HG02970 (cell line): ENCODE data around the gene PRTFDC1.

ENCODE experiments used
- ATAC-seq: cut with Tn5 transposase; IDR thresholded peaks from one replicate; pipeline ENCODE4 v1.9.1; 2021; ENCODE audit warnings: mild to moderate bottlenecking, moderate library complexity, moderate number of reproducible peaks; ENCODE audit not compliant: unreplicated experiment, low FRiP score

The PRTFDC1 gene

GRCh38 chr10:24882047-24882698 is 70.2 kb downstream of the PRTFDC1 start:
- no peak for ATAC-seq

- no peak for ATAC-seq
These were observed 72.5 kb downstream of the PRTFDC1 start for GRCh38 chr10:24879861-24880260.

GRCh38 chr10:24874133-24874532 is 78.3 kb downstream of the PRTFDC1 start:
- ATAC-seq, result no peak

- no peak for ATAC-seq
These were observed 79.1 kb downstream of the PRTFDC1 start for GRCh38 chr10:24873281-24873683.

- no peak for ATAC-seq
These were observed 79.6 kb downstream of the PRTFDC1 start for GRCh38 chr10:24872790-24873182.

- ATAC-seq, result no peak
These were observed 80.2 kb downstream of the PRTFDC1 start for GRCh38 chr10:24872049-24872789.

- ATAC-seq, result no peak
These were observed 81.1 kb downstream of the PRTFDC1 start for GRCh38 chr10:24871011-24871935.

GRCh38 chr10:24869354-24870015 is 82.9 kb downstream of the PRTFDC1 start:
- no peak for ATAC-seq

GRCh38 chr10:24866604-24867583 is 85.5 kb downstream of the PRTFDC1 start:
- ATAC-seq, result no peak

GRCh38 chr10:24865783-24866182 is 86.6 kb downstream of the PRTFDC1 start:
- no peak for ATAC-seq

- ATAC-seq, result no peak
These were observed 89.8 kb downstream of the PRTFDC1 start for GRCh38 chr10:24862589-24862988.

GRCh38 chr10:24858288-24859270 is 93.8 kb downstream of the PRTFDC1 start:
- ATAC-seq, result no peak

GRCh38 chr10:24857031-24857725 is 95.2 kb downstream of the PRTFDC1 start:
- ATAC-seq, result no peak

- ATAC-seq, result no peak
These were observed 98.2 kb downstream of the PRTFDC1 start for GRCh38 chr10:24854256-24854655.

- ATAC-seq, result no peak
These were observed 98.7 kb downstream of the PRTFDC1 start for GRCh38 chr10:24853661-24854060.

GRCh38 chr10:24851629-24852028 is 100.8 kb downstream of the PRTFDC1 start:
- ATAC-seq, result no peak

GRCh38 chr10:24850727-24851296 is 101.6 kb downstream of the PRTFDC1 start:
- no peak for ATAC-seq
